Activated CD4-positive, CD25-positive, alpha-beta regulatory T cell treated with anti-CD3 and anti-CD28 coated beads, Interleukin-2, amount 50 U/mL, for 24 hours (primary cell): ENCODE results near the gene ABCB6.
A peak's percentile ranks its signal among the peaks of the same experiment; 100 is the strongest.

Experiments
- ATAC-seq, 2 donors: fragments of 150-1000 bp; cut with Tn5 transposase; one replicate each; pipeline ENCODE4 v1.10.0; 2021; ENCODE audit warnings: mild to moderate bottlenecking in 1 of 2, moderate library complexity in 1 of 2

The ABCB6 gene

GRCh38 chr2:219182331-219183150, 36.2 kb downstream of the ABCB6 start:
- ATAC-seq: no peak

DNA sequence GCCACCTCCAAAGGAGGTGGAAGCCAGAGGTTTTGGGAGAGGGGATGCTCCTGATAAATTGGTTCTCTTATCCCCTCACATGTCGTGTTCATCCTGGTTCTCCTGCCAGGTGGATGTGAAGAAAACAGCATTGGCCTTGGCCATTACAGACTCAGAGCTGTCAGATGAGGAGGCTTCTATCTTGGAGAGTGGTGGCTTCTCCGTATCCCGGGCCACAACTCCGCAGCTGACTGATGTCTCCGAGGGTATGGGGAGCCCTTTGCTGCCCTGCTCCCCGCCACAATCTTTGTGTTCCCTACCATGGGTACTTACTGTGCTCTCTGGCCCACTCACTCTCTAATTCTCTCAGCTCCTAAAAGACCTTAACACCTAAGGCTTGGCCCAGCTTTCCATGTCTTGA, 37.2 kb downstream of the ABCB6 start:
- no peak for ATAC-seq

DNA sequence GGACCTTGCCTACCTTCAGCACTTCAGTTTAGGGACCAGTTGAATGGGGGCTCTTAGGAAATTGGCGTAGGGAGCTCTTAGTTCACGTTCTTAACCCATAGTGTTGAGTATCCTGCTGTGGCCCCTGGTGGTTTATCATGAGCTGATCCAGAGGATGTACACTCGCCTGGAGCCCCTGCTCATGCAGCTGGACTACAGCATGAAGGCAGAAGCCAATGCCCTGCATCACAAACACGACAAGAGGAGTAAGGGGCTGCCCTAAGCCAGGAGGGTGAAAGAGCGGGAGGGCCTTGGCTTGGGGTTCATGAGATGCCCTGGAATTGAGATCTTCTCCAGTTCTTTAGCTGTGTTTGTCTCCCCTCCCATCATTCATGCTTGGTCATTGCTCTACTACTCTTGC, 37.8 kb downstream of the ABCB6 start:
- no peak for ATAC-seq

DNA sequence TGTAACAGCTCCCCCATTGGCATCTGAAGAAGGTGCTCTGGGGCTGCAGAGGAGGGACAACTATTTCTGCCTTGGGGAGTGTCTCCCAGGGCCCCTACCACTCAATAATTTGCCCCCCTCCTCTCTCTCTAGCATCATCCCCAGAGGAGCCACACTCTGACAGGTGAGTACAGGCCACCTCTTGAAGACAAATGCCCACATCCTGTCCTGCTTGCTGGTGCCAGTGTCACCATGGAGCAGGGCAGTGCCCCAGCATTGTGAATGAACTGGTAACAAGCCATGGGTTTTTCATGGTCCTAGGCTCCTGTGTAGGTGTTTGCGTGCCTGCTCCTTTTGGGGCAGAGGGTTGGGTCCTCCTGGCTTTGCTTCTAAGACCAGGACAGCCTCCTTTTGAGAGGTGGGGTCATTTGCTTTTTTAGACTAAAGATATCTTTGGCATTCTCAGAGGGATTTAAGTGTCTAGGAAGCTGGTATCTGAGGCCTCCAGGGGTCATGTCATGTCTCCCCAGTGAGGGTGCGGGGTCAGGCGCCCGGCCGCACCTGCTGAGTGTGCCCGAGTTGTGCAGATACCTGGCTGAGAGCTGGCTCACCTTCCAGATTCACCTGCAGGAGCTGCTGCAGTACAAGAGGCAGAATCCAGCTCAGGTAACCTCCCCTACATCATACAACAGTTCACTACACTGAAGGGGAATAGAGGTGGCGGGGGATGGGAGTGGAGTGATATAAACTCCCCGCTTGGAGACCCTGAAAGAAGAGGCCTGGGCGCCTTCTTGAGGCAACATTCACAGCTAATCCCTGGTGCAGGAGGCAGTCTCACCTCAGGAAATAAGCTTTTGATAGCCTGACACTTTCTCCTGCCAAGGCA, 38.9 kb downstream of the ABCB6 start:
- ATAC-seq: no peak

DNA sequence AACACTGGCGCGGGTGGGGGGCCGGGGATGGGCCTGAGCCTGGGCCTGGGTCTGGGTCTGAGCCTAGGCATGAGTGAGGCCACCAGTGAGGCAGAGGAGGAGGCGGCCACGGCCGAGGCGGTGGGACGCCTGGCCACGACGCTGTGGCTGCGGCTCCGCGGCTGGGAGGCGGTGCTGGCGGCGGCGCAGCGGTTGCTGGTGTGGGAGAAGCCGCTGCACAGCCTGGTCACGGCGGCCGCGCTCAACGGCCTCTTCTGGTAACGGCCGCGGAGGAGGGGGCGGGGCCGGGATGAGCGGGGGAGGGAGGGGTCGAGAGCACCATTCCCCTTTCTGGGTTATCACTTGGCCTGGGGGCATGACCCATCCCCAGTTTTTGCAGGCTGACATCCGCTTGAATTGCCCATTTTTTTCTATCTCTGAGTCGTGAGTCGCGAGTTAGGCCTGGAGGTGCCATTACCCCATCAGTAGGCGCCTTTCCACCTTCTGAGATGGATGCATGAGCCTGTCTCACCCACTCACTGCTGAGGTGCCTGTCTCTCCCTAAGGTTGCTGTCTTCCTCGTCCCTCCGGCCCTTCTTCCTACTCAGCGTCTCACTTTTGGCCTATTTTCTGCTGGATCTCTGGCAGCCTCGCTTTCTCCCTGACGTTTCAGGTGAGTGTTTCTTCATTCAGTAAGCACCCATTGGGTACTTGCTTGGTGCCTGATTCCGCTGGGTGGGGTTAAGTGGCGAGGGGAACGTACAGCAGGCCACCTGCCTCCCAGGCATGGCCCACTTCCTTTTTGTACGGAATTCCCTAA, 40.2 kb downstream of the ABCB6 start:
- ATAC-seq: peak in 1 of 2 donors; percentile 2

DNA sequence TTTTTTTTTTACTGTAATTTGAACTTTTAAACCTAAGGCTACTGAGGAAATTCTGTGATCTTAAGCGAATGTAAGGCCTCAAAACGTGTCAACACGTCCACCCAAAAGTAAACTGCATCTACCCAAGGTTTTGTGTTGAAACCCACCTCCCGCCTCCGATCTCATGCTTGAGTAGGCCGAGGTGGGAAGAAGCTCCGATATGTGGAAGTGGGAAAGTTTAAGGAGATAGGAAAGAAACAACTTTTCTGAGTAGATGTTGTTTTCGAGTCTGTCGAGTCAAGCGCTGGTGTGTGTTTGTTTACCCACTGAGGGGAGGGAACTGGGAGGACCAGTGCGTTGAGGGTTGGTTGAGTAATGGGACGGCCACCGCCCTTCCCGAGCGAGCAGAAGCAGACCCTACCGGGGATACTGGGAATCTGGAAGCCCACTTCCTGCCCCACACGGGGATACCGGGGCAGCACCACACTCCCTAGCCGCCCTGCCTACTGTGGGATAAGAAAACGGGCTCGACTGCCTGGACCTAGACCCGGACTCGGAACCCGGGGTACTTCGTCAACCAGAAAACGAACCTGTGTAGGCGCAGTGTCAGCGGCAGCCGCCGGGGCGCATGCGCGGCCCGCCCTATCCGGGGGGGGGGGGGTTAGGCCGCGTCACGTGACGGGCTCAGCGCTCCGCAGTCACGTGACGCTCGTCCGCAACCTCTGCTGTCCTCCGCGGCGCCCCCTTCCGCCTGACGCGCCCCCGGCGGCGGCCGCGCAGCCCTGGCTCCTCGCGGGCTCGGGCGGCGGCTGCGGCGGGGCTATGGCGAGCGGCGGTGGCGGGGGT, 41.0 kb downstream of the ABCB6 start, which contains the start of gene RETREG2:
Gene RETREG2, plus strand, starts transcription at position 724 of the 825 bp plus-strand sequence. Its CDS starts 78 bp downstream, at position 802.
- peak; percentile 53 to 64 for ATAC-seq

DNA sequence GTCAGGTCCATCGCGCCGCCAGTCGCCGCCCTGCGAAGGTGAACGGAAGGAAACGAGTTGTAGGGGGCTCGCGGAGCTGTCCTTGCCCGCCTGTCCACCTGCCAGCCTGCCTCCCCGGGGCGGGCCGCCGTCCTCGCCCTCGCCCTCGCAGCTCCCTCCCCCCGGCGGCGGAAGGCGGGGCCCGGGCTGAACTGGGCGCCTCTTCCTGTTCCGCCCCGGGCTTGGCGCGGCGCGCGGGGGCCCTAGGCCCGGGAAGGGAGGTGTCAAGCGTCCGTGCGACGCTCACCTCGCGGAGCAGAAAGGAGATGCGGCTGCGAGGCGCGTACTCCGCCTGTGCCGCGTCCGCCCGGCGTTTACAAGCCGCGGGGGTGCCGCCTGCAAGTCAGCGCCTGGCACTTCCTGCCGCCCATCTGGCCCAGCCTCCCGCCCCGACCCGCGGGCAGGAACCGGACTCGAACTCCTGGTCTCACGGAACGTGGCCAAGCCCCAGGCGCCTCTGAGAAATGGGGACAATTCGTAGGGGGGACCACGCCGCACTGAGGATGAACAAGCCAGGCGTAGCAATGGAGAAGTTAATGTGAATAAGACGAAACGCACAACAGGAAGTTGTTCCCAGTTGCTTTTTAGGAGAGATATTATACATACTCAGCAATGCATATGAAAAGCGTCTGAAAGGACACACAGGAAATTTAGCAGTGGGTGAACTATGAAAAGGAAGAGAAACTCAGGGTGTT, 41.8 kb downstream of the ABCB6 start, which contains the start of gene CNPPD1:
Gene CNPPD1, minus strand, starts transcription at position 108 of the 734 bp plus-strand sequence. Its CDS starts 97 bp downstream, at position 11.
- peak; percentile 78 to 83 for ATAC-seq

- peak; percentile 8 to 10 for ATAC-seq
Observed at GRCh38 chr2:219175928-219176817, 42.6 kb downstream of the ABCB6 start.

DNA sequence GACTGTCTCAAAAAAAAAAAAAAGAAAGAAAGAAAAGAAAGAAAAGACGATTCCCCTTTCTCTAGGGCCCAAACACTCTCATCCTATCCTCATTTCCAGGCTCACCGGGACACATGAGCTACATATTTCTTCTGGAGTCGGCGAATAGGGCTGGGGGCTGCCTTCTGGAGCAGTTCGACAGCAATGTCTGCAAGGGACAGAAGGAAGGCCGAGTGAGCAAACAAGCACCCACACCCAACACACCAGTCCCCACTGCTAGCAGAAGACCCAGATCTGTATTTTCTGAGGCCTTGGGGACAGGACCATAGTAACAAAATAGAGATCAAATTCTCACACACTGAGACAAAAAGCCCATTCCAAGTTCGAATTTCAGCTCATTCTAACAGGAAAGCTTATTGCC, 43.3 kb downstream of the ABCB6 start:
- no peak for ATAC-seq

DNA sequence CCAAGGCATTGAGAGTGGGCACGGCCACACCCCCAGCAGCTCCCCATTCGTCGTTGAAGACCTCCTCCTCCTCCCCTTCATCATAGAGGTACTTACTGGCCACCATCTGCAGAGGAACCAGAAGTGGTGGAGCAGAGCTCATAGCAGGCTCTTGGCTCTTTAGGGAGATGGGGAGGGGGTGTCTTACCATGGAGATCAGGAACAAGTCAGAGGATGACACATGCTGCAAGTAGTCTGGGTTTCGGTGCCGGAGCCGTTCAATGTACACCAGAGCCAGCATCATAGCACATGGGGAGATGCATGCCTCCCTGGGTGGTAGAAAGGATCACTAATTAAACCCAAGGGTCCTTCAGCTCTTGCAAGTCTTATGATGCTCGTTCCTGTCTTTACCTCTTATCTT, 44.0 kb downstream of the ABCB6 start:
- ATAC-seq: no peak

- ATAC-seq: no peak
Observed at GRCh38 chr2:219174146-219174545, 44.6 kb downstream of the ABCB6 start.

DNA sequence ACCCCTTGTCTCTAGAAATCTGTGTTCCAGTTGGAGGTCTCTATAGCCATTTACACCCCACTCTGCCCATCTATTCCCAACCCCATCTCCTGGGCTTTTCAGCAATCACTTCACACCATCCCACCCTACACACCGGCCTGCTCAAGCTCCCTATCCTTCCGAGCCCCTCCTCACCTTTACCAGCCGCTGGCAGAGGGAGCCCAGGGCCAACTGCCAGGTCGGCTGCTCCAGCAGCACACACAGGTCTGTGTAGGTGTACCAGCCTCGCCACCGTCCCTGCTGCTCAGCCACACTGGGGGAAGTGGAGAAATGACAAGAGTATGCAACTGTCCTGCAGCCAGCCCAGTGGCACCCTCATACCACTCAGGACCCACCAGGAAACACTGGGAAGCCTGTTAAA, 45.6 kb downstream of the ABCB6 start:
- ATAC-seq: no peak

- ATAC-seq: no peak
Observed at GRCh38 chr2:219172231-219173154, 46.3 kb downstream of the ABCB6 start.

- ATAC-seq: peak in 1 of 2 donors; percentile 46
Observed at GRCh38 chr2:219171231-219171651, 47.5 kb downstream of the ABCB6 start.

- peak in 1 of 2 donors; percentile 43 for ATAC-seq
Observed at GRCh38 chr2:219169930-219170654, 48.7 kb downstream of the ABCB6 start, which contains the start of gene SLC23A3. Gene SLC23A3 (minus strand): TSS chr2:219170029. CDS start chr2:219169984, 45 bp downstream.

DNA sequence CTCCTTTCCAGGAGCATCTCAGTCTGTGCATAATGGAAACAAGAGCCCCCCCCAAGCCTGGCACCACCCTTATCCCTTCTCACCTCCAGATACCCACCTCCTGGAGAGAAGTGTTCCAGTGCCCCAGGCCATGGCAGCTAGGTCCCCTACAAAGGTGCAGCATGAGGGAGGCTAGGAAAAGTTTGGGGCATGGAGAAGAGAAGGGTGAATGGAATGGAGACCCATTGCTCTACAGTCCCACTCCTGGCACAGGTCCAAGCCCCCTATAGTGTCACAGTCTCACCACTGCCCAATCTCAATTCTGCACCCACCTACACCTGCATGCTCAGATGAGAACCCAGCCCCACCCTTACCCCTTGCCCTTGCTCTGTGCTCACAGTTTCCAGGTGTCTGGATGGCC, 49.8 kb downstream of the ABCB6 start:
- ATAC-seq: no peak

GRCh38 chr2:219168526-219168925, 50.2 kb downstream of the ABCB6 start:
- ATAC-seq: no peak

DNA sequence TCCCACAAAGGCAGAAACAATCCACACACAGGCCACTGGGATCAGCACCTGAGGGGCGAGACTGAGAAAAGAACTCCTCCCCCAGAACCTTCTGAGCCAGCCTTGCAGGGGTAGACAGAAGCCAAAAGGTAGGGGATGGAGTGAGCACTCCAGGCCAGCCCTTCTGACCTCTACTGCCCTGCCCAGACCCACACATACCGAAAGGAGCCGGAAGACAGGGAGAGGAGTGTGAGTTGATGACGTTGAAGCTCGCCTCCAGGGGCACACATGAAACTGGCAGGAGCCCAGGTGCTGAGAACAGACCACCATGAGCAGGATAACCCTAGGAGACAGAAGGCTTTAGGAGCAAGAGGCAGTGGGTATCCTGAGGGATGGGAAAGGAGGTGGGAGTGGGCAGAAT, 50.8 kb downstream of the ABCB6 start:
- no peak for ATAC-seq
